Metanephros (tissue), 1 donor: ENCODE measurements around the gene CRP. TPM values are rescaled to one million over a fixed set of nuclear protein-coding genes. Genes with fewer than 3 reads are reported as not detected.

Experiments used
- total RNA-seq: library from RNA; depleted of rRNA; stranded (reverse); fragments of >200 nt; gene quantifications from one replicate; pipeline ENCODE4 v1.2.3, GENCODE V29; 2014

CRP gene, protein sequence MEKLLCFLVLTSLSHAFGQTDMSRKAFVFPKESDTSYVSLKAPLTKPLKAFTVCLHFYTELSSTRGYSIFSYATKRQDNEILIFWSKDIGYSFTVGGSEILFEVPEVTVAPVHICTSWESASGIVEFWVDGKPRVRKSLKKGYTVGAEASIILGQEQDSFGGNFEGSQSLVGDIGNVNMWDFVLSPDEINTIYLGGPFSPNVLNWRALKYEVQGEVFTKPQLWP
- total RNA-seq: not detected

DNA sequence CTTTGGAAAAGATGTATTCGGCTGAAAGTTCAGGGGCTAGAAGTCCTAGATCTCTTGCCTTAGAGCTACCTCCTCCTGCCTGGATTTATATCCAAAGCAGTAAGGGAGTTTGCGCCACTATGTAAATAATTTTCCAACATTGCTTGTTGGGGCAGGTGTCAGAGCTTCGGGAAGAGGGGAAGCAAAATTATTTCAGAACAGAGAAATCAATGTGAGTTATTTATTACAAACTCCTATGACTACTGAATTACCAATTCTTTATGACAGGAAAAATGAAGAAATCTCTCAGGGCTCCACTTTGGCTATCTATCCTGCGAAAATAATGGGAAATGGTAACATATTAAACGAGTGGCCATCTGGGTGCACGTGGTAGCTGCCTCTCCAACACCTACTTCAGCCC, at the start of gene CRP:
Gene CRP, minus strand, starts transcription at position 61 of the 400 bp plus-strand sequence. CDS start 104 bp downstream, outside the sequence.

Other genes starting within 250 kb of the CRP start
- gene OR10J5, start 178.6 kb downstream of the CRP start, total RNA-seq: not detected
- gene APCS, start 126.8 kb downstream of the CRP start, total RNA-seq: not detected
- gene DUSP23, start 66.4 kb upstream of the CRP start, total RNA-seq: 27.0 TPM
- gene FCRL6, start 87.8 kb upstream of the CRP start, total RNA-seq: not detected
- gene SLAMF8, start 112.3 kb upstream of the CRP start, total RNA-seq: 0.88 TPM
- 0.23 TPM for gene VSIG8, start 148.1 kb upstream of the CRP start, total RNA-seq
- 0.41 TPM for gene CFAP45, start 185.6 kb upstream of the CRP start, total RNA-seq
- 109 TPM for gene TAGLN2, start 210.9 kb upstream of the CRP start, total RNA-seq
- 5.8 TPM for gene IGSF9, start 231.0 kb upstream of the CRP start, total RNA-seq
- gene SLAMF9, start 239.6 kb upstream of the CRP start, total RNA-seq: not detected